Superior temporal gyrus (tissue), 1 donor: ENCODE results near the gene DLGAP1.
"Not testable (repeated sequence)": the region's sequence is repeated elsewhere in the genome, so short reads cannot be mapped to it uniquely, and the experiment has no call there.

Experiments used
- DNase-seq: peaks from one replicate; pipeline ENCODE4 v3.0.0-alpha.2; 2016; ENCODE audit errors: extremely low spot score

Gene DLGAP1

DNA sequence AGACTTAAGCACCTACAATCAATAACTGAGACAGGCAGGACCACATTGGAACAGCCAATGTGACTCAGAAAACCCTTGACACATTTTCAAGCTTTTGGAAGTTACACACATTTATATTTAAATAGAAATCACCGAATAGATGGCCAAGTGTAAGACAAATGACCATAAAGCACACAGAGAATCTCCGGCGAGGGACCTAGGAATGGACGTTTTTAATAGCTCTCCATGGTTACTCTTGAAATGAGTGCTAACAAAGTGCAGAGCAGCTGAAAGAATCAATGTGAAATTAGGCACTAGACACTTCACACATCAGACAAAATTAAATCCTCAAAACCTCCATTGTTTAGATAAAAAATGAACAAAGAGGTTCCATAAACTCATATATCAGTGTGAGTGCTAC is 376.9 kb downstream of the DLGAP1 start:
- DNase-seq: no peak

DNA sequence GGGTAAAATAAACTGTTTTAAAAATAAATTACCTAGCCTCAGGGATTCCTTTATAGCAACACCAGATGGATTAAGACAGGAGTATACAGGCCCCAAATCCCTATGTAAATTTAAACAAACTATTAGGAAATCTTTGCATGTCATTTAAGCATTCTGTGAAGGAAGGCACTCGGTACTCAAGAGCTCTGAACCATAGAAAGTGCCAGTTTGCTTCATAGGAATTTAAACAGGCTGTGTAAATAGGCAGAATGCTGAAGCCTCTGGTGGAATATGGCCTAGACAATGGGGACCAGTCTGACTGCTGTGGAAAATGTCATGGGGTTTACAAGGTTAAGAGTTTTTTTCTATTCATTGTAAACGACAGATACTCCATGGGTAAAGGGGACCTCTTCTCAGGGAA is 377.4 kb downstream of the DLGAP1 start:
- DNase-seq: no peak

DNA sequence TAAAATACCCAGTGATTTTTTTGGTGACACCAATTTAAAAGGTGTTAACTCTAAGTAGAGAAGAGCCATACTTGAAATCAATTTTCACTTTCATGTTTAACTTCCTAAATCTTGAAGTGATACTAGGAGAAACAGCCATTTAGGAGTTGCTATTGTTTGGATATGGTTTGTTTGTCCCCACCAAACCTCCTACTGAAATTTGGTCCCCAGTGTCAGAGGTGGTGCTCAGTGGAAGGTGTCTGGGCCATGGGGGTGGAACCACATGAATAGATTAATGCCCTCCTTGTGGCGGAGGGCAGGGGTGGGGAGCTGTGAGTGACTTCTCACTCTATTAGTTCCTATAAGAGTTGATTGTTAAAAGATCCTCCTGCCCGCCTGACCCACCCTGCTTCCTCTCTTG is 377.9 kb downstream of the DLGAP1 start:
- DNase-seq: no peak

DNA sequence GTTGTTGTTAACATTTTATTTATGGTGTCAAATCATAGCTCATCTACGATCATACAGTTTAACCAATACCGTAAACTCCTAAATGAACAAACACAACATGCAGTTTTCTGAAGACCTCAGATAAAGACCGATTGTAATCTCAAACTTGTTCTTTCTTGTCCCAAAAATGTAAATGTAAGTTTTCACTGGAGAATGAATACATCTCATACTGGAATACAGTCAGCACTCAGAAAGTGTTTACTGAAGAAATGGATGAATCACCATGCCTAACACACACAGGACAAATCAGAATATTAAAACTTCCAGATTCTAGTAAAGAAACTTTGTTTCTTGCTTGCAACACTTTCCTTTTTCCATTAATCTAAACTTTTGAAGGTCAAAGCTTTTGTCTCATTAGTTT is 380.5 kb downstream of the DLGAP1 start:
- DNase-seq: no peak

DNA sequence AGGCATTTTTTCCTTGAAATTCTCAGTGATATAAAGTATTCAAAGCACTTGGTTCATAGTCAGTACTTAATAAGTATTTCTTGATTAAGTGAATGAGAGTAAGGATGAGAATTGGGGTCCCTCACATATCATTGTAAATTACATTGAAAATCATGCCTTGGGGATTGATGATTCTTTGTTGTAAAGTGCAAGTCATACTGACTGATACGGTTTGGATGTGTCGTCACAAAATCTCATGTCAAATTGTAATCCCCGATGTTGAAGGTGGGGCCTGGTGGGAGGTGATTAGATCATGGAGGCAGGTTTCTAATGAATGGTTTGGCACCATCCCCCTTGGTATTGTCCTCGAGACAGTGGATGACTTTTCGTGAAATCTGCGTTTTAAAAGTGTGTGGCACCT is 385.9 kb downstream of the DLGAP1 start:
- no peak for DNase-seq

DNA sequence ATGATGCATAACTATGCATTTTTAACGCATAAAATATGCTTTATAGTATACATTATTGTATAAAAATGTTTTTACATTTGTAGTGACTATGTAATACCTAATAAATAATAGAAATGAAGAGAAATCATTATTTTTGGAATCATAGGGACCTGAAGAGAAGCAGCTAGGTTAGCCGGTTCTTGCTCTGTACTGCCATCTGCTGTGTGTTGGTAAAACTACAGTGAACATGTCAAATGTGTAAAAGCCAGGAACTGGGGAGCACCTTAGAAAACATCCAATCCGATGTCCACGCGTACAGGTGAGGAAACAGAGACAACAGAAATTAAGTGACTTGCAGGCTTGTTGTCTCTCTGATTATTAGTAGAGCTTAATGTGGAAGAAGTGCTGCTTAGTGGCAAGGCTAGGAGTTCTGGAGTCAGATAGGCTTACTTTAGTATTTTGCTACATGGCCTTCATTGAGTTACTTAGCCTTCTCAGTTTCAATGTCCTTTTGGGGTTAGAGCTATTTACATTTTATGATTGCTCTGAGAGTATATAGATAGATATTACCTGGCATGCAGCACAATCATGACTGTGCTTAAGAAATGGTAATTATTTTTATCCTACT is 386.5 kb downstream of the DLGAP1 start:
- DNase-seq: peak; percentile 81

DNA sequence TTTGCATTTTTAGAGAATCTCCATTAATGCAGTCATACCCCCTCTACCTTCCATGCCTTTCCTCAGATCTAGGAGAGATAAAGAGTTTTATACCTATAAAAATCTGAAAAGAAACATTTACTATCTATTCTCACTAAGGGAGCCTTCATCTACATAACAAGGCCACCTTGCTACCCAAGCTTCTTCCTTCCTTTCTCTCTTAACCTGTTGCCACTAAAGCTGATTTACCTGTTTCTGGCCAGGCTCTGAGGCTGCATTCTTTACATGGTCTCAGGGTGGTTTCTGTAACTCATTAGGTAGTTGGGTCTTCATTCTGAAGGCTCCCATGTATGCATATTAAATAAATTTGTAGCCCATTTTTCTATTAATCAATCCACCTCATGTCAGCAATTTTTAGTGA is 391.6 kb downstream of the DLGAP1 start:
- DNase-seq: no peak

DNA sequence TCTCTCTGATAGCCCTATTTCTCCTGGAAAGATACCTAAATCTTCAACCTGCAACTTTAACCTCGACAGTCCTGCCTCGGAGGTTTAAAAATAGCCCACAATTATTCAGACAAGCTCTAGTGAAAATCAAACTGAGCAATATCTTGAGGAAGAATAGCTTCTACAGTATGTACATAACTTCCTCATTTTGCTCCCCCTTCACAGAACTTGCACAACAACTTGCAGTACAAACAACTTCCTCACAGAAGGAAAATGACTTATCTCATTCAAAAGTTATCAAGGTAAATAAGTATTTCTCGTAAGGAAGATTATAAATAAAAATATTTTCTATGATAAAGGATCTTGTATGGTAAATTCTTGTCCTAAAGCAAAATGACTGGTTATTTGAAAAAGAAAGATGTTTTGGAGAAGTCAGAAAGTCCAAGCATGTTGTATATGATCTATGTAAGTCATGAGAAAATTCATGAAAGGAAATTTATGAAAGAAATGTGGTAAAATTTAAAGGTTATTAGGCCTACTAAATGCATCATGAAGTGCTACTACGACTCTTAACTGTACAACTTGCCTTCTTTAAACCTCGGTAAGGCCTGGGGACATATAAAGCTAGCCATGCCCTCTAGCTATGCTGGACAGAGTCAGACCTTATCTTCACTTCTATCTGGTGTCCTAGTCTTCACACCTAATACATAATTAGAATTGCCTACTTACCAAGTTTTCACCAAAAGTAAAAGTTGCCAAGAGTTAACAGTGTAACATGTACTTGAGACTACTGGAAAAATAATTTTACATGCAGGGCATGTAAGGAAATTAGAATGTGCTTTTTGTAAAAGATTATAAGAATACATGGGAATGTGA is 394.5 kb downstream of the DLGAP1 start:
- no peak for DNase-seq

DNA sequence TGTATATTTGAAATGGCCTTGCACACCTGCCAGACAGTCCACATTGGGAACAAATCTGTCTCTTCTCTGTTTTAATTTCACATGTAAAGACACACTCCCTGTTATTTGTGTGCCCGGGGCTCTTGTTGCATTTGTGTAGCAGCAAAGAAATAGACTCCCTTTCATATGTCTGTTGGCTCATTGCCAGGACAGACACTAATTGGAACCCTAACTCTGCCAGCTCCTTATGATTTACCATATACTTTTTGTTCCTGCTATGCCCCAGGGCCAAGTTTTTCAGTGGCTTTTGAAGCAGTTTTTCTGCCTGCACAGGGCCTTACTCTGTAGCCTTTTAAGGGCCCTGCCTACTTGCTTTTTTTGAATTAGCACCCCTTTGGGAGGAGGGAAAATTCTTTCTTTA is 396.9 kb downstream of the DLGAP1 start:
- no peak for DNase-seq

DNA sequence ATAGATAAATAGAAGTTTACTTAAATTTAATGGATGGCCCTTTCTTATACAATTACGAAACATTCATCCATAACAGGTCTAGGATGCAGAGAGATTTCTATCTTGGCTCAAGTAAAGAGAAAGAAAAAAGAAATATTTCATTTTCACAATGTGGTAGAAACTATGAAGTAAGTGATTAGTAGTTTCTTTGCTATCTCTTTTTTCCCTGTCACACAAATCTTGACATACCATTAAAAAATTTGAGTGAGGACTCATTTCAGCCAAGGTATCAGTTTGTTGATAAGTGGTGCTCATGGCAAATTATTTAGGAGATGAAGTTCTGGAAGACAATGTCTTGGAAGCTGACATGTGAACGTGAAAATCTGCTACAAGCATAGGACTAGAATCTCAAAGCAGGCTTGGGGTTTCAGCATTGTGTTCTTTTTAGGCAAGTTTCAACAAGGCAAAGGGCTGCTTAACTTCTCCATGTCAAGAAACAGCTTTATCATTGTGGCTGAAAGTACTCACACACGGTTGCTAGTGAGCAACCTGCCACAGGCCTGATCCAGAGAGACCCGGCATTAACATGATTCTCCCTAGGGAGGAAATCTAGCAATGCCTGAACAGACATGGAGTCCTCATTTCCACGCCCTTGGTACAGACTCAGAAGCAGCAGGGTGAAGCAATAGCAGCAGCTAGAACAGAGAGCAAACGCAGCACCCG is 414.6 kb downstream of the DLGAP1 start:
- no peak for DNase-seq

DNA sequence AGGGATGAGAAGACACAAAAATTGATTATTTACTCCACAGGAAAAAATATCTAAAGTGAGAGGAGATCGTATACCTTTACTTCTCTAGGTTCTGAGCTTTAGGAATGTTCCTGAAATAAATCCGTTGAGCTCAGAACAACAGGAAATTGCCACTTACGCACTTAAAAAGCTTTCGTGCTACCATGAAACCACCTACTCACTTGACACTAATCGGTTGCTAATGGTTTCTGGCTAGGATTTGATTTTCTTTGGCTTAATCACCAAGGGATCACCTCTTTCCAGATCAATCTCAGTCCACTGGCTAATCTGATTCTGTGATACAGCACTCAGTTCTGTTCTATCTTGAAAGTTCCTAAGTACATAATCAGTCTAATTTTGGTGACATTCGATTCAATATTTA is 419.6 kb downstream of the DLGAP1 start:
- no peak for DNase-seq

DNA sequence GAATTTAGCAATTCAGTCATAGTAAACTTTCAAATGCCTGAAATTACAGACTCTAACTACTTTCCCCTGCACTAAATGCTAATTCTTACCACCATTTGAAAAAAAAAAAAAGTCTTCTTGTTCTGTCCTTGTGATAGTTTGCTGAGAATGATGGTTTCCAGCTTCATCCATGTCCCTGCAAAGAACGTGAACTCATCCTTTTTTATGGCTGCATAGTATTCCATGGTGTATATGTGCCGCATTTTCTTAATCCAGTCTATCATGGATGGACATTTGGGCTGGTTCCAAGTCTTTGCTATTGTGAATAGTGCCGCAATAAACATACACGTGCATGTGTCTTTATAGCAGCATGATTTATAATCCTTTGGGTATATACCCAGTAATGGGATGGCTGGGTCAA is 420.3 kb downstream of the DLGAP1 start:
- not testable (repeated sequence) for DNase-seq

DNA sequence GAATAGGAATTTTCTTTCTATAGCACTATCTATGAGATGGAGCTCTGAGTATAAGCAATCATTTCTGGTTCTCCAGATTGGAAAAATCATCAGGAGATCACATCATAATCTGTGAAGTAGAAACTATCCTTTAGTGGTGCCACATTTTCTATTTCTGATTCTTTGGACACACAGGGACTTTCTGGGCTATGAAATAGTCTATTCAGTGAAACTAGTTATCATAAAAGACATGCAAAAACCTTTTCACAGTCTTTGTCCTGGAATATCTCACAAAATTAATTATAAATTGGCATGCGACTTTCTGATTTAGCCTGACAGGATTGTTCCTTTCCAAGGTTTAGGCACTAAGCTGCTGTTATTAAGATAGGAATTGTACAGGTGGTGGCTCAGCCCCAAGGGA is 428.6 kb downstream of the DLGAP1 start:
- no peak for DNase-seq

DNA sequence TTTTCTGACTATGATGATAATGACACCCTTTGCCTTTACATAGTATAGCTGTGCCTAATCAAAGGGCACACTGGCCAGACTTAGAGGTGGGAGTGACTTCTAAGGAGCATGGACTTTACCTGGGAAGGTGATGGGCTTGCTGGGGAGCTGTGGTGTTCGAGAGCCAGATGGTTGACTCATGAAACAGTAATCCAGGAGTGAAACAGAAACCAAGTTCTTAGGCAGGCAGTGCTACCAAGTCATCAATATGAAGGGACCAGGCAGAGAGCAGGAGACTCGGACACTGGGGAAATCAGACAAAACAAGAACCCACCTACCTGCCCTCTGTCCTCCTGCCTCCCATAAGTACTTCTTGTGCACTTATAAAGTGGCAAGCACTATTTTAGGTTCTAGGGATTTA is 430.4 kb downstream of the DLGAP1 start:
- DNase-seq: no peak

DNA sequence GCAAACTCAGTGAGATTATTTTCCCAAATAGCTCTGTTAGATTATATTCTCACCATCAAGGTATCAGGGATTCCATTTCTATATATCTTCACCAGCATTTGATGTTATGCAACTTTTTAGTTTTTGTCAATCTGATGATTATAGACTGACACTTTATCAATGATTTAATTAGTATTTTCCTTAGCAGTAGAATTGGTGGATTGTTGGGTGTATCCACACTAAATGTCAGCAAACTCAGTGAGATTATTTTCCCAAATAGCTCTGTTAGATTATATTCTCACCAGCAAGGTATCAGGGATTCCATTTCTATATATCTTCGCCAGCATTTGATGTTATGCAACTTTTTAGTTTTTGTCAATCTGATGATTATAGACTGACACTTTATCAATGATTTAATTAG is 432.4 kb downstream of the DLGAP1 start:
- DNase-seq: not testable (repeated sequence)

DNA sequence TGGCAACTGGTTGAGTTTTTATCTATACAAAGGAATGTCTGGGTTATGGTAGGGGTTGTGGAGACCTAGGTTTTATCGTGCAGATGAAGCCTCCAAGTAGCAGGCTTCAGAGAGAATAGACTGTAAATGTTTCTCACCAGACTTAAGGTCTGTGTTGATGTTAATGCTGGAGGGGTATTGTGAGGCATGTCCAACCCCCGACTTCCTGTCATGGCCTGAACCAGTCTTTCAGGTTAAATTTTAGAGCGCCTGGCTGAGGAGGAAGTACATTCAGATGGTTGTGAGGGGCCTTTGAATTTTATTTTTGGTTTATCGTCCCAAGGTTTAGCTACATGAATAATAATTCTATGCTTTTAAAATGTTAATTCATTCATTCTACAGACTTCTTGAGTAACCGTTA is 435.1 kb downstream of the DLGAP1 start:
- no peak for DNase-seq

DNA sequence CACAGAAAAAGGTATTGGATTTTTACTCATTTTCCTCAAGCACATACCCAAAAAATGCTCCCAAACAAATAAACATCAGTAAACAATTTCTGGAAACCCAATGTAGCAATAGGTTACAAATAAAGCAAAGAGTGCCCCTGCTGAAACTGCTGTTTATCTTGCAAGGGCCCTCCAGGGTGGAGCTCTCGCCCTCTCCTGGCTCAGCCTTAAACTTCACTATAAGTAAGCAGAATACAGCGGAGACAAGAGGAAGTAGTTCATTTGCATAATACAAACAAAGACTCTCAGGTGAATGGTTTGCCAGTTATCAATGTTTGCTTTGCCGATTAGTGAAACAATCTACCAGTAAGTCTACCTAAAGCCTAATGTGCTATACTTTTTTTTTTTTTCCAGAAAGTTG is 437.6 kb downstream of the DLGAP1 start:
- no peak for DNase-seq

DNA sequence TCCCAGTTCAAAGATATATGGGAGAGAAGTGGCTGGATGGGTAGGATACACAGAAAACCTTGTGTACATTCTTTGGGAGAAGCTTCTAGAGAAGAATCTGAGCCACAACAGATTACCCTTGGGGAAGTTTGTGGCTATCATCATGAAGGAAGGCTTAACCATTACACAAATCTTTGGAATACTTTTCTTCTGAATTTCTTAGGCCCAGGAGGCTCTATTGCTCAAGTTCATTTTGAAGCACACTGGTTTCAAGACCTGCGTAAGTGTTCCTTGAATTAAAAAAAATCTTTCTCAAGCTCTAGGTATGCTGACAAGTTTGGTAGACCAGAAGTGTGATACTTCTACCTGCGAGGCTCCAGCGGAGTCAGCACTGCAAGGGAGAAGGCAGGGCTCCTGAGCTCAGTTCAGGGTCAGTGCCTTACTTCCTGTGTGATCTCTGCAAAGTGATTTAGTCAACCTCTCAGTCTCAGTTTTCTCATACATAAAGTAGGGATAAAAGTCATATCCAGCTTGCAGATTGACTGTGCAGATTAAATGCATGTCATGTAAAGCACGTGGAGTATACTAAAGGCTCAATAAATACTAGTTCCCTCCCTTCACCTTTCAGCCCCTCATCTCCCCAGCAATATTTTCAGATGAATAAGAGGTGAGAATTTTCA is 438.6 kb downstream of the DLGAP1 start:
- no peak for DNase-seq

DNA sequence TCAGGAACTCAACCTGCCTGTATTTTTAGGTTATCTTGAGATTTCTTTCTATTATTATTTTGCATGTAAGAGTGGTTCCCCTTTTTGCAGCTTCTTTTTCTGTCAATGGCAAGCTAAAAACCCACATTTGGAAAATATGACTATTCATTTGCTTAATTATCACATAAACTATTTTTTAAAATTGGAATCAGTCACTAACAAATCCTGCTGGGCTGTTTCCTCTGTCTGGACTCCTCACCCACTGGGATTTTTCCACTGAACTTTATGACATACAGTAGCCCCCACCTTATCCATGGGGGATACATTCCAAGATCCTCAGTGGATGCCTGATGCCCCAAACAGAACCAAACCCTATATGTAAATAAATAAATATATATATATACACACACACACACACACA is 447.3 kb downstream of the DLGAP1 start:
- no peak for DNase-seq

DNA sequence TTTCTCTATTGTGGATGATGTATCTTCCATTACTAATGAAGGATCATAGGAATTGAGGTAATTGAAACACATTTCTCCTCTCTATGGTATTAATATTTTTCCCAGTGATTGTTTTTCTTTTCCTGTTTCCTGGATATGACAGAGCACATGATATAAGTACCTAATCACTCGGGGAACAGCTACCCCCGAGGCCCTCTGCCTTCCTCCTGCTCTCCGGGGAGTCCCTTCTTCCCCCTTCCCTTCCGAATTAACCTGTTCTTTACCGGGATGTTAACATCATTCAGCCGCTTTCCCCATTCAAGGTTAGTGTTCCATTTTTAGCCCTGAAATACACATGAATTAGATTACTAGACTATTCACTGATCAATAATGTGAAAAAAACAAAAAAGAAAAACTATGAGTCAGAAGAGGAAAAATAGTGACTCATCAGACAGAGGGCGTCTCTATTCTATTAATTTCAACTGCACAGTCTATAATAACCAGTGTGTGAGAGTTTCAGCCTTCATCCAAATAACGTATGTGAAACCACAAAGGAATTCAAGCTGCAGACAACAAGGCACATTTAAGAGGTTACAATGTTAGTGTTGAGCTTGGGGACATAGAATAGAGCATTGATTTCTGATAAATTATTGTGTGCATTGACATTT is 450.8 kb downstream of the DLGAP1 start:
- no peak for DNase-seq

DNA sequence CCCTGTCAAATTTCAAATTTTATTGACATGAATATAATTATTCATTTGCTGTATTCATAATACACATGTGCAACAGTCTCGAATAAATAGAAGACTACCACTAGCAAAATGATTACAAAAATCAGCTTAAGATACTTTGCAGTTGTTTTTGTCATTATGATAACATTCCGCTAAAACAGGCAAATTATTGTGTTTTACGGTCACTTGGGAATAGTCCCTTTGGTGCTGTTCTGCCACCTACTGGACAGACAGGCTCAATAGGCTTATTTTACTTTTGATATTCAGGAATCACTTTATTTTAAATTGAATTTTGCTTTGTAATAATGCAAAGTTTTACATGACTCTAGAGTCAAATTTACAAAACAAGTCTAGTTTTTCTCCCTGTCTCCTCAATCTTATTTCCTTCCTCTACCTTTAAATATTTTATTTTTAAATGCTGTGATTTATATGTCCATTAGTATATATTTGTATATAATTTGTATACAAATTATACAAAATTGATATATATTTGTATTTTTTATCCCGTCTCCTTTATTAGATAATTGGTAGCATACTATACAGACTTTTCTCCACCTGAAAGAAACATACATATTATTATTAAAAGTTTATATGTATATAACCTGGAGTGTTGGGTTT is 456.3 kb downstream of the DLGAP1 start:
- peak; percentile 77 for DNase-seq
